H9 (cell line): ENCODE results near the gene HTRA3. TPM values are rescaled to one million over a fixed set of nuclear protein-coding genes. Genes with fewer than 3 reads are reported as not detected.

Experiments used
- DNase-seq: peaks from one replicate; pipeline ENCODE4 v3.0.0-alpha.2; 2017
- H2AFZ ChIP-seq: one replicate; pipeline ENCODE4 v1.6.1; 2013; ENCODE audit warnings: mild to moderate bottlenecking, low read length, control low read depth, moderate library complexity
- H2AK5ac ChIP-seq: 2 replicates; pipeline ENCODE4 v1.6.1; 2013; ENCODE audit warnings: low read length, control low read depth, mixed read lengths; ENCODE audit not compliant: insufficient read length
- H2BK120ac ChIP-seq: one replicate; pipeline ENCODE4 v1.6.1; 2013; ENCODE audit warnings: low read depth, mild to moderate bottlenecking, low read length, control low read depth, inconsistent platforms; ENCODE audit not compliant: poor library complexity, severe bottlenecking
- H2BK12ac ChIP-seq: 2 replicates; pipeline ENCODE4 v1.6.1; 2013; ENCODE audit warnings: low read length, control low read depth, mixed read lengths, low read depth; ENCODE audit not compliant: insufficient read length
- H2BK15ac ChIP-seq: 2 replicates; pipeline ENCODE4 v1.6.1; 2013; ENCODE audit warnings: low read depth, low read length, control low read depth
- H2BK20ac ChIP-seq: one replicate; pipeline ENCODE4 v1.6.1; 2013; ENCODE audit warnings: low read depth, mild to moderate bottlenecking, low read length, control low read depth, inconsistent platforms; ENCODE audit not compliant: poor library complexity, severe bottlenecking
- H2BK5ac ChIP-seq: 2 replicates; pipeline ENCODE4 v1.6.1; 2013; ENCODE audit warnings: low read length, control low read depth, mixed read lengths; ENCODE audit not compliant: insufficient read length
- H3K14ac ChIP-seq: 2 replicates; pipeline ENCODE4 v1.6.1; 2013; ENCODE audit warnings: low read length, control low read depth; ENCODE audit not compliant: insufficient read depth
- H3K18ac ChIP-seq: 2 replicates; pipeline ENCODE4 v1.6.1; 2013; ENCODE audit warnings: low read depth, mild to moderate bottlenecking, mixed read lengths, low read length, control low read depth; ENCODE audit not compliant: insufficient read length
- H3K23ac ChIP-seq: 2 replicates; pipeline ENCODE4 v1.6.1; 2013; ENCODE audit warnings: low read length, control low read depth, mixed read lengths, low read depth; ENCODE audit not compliant: insufficient read length
- H3K23me2 ChIP-seq: 2 replicates; pipeline ENCODE4 v1.6.1; 2013; ENCODE audit warnings: low read depth, mild to moderate bottlenecking, mixed read lengths, low read length, control low read depth; ENCODE audit not compliant: insufficient read length, poor library complexity, severe bottlenecking
- H3K27ac ChIP-seq: 2 replicates; pipeline ENCODE4 v1.5.1; 2013; ENCODE audit warnings: low read length, control low read depth, mixed read lengths, low read depth; ENCODE audit not compliant: insufficient read length
- H3K27me3 ChIP-seq: 2 replicates; pipeline ENCODE4 v1.6.1; 2013; ENCODE audit warnings: low read length, control low read depth, inconsistent platforms; ENCODE audit not compliant: insufficient read depth
- H3K4ac ChIP-seq: 2 replicates; pipeline ENCODE4 v1.6.1; 2013; ENCODE audit warnings: low read depth, mild to moderate bottlenecking, control low read depth, inconsistent platforms, low read length, moderate library complexity
- H3K4me1 ChIP-seq: 2 replicates; pipeline ENCODE4 v1.6.1; 2013; ENCODE audit warnings: low read length, control low read depth, inconsistent platforms; ENCODE audit not compliant: insufficient read depth
- H3K4me2 ChIP-seq: 2 replicates; pipeline ENCODE4 v1.6.1; 2013; ENCODE audit warnings: low read length, control low read depth, mixed read lengths; ENCODE audit not compliant: insufficient read length, insufficient read depth
- H3K56ac ChIP-seq: 2 replicates; pipeline ENCODE4 v1.6.1; 2013; ENCODE audit warnings: low read depth, mild to moderate bottlenecking, mixed read lengths, low read length, control low read depth; ENCODE audit not compliant: insufficient read length
- H3K79me1 ChIP-seq: 2 replicates; pipeline ENCODE4 v1.6.1; 2013; ENCODE audit warnings: low read depth, mild to moderate bottlenecking, moderate library complexity, low read length, control low read depth, inconsistent platforms; ENCODE audit not compliant: insufficient read depth, poor library complexity, severe bottlenecking
- H3K79me2 ChIP-seq: 2 replicates; pipeline ENCODE4 v1.6.1; 2013; ENCODE audit warnings: low read length, control low read depth, inconsistent platforms; ENCODE audit not compliant: insufficient read depth
- H3K9ac ChIP-seq: 2 replicates; pipeline ENCODE4 v1.6.1; 2013; ENCODE audit warnings: low read length, control low read depth, mixed read lengths; ENCODE audit not compliant: insufficient read length; ENCODE audit errors: extremely low read depth
- H3K9me3 ChIP-seq: one replicate; pipeline ENCODE4 v1.6.1; 2013; ENCODE audit warnings: low read depth, low read length, inconsistent platforms; ENCODE audit not compliant: control insufficient read depth
- H3T11ph ChIP-seq: one replicate; pipeline ENCODE4 v1.6.1; 2013; ENCODE audit warnings: mild to moderate bottlenecking, low read length, control low read depth, inconsistent platforms
- H4K20me1 ChIP-seq: one replicate; pipeline ENCODE4 v1.6.1; 2013; ENCODE audit not compliant: control insufficient read depth, insufficient read length, insufficient read depth
- H4K5ac ChIP-seq: 2 replicates; pipeline ENCODE4 v1.6.1; 2013; ENCODE audit warnings: low read depth, mild to moderate bottlenecking, mixed read lengths, low read length, control low read depth; ENCODE audit not compliant: insufficient read length
- H4K8ac ChIP-seq: replicated peaks from 2 replicates; pipeline ENCODE4 v1.6.1; 2013; ENCODE audit warnings: low read length, control low read depth, mixed read lengths, low read depth; ENCODE audit not compliant: insufficient read length
- H4K91ac ChIP-seq: 2 replicates; pipeline ENCODE4 v1.6.1; 2013; ENCODE audit warnings: low read depth, mild to moderate bottlenecking, moderate library complexity, mixed read lengths, low read length, control low read depth; ENCODE audit not compliant: insufficient read length
- H3K27ac Mint-ChIP-seq, 3 experiments: 2 replicates in 2 of 3; 3 replicates in 1 of 3; pipeline ENCODE4 v1.8.0; 2020 to 2021; ENCODE audit warnings: mixed read lengths in 3 of 3, mild to moderate bottlenecking in 1 of 3, moderate library complexity in 1 of 3
- H3K27me3 Mint-ChIP-seq: 2 replicates; pipeline ENCODE4 v1.8.0; 2021; ENCODE audit warnings: low read depth, mild to moderate bottlenecking, moderate library complexity, mixed read lengths
- H3K36me3 Mint-ChIP-seq, 3 experiments: 2 replicates in 2 of 3; 3 replicates in 1 of 3; pipeline ENCODE4 v1.8.0; 2020 to 2021; ENCODE audit warnings: low read depth in 3 of 3, mixed read lengths in 3 of 3; ENCODE audit not compliant: insufficient read depth in 1 of 3
- H3K4me1 Mint-ChIP-seq, 2 experiments: 2 replicates each; pipeline ENCODE4 v1.8.0; 2020; ENCODE audit warnings: mixed read lengths in 2 of 2
- H3K4me3 Mint-ChIP-seq, 2 experiments: 2 replicates in 1 of 2; 3 replicates in 1 of 2; pipeline ENCODE4 v1.8.0; 2020 to 2021; ENCODE audit warnings: mild to moderate bottlenecking in 2 of 2, mixed read lengths in 2 of 2, moderate library complexity in 1 of 2
- H3K9me3 Mint-ChIP-seq, 2 experiments: 2 replicates in 1 of 2; 3 replicates in 1 of 2; pipeline ENCODE4 v1.8.0; 2020; ENCODE audit warnings: mild to moderate bottlenecking in 2 of 2, mixed read lengths in 2 of 2, moderate library complexity in 1 of 2
- WGBS: extraction: QIAGEN DNeasy Blood & Tissue Kit; methylation state at CpG from one replicate; pipeline ENCODE4 v1.1.7; 2013; ENCODE audit warnings: missing lambda C conversion rate, low lambda C conversion rate, mixed read lengths; ENCODE audit not compliant: insufficient read length; ENCODE audit errors: extremely low coverage; 5-methylcytosine and 5-hydroxymethylcytosine counted together
- total RNA-seq: library from RNA; stranded (reverse); gene quantifications from 2 replicates; pipeline ENCODE4 v1.2.1, GENCODE V29; 2021
- TF ChIP-seq, protein P1 (sequence below): fragments of 200-600 bp; sonication (generic); conservative IDR thresholded peaks from 3 replicates; pipeline ENCODE4 v1.8.0; 2021; ENCODE audit warnings: antibody characterized with exemption, mild to moderate bottlenecking

The HTRA3 gene
- total RNA-seq, 1 experiment from 2014 or later: 3.0 TPM

- Mint-ChIP-seq H3K36me3 (no peaks in the 10 kb centered on the region), H3K9me3 (no peaks in the 10 kb centered on the region; a peak in 1 of 5 replicates), H3K27ac (no peak overlapping the region), H3K4me1 (peaks cover 0 to 11% of the 10 kb centered on the region in 2 experiments; a peak in 2 of 4 replicates), H3K27me3 (peaks cover 5% of the 10 kb centered on the region), H3K4me3 (no peak overlapping the region)
- Histone ChIP-seq H2BK120ac (no peak overlapping the region), H4K5ac (no peak overlapping the region), H3K4me2 (no peak overlapping the region), H3K9ac (no peak overlapping the region), H4K91ac (no peak overlapping the region), H3K18ac (no peak overlapping the region), H3K79me1 (no peaks in the 10 kb centered on the region), H2BK15ac (no peak overlapping the region), H4K20me1 (no peaks in the 10 kb centered on the region), H2AK5ac (no peak overlapping the region), H3K56ac (no peak overlapping the region), H2BK5ac (no peak overlapping the region), H3K79me2 (no peaks in the 10 kb centered on the region), H3K27me3 (no peaks in the 10 kb centered on the region), H2BK20ac (no peak overlapping the region), H3K23me2 (no peaks in the 10 kb centered on the region), H3K9me3 (no peaks in the 10 kb centered on the region), H3K27ac (no peak overlapping the region), H2AFZ (no peak overlapping the region), H3K4ac (no peak overlapping the region), H3K14ac (no peak overlapping the region; the same call in 1 of the 2 replicates), H3K4me1 (no peaks in the 10 kb centered on the region), H2BK12ac (no peak overlapping the region), H4K8ac (no peak overlapping the region), H3T11ph (no peak overlapping the region), H3K23ac (no peak overlapping the region)
- no CpG with 5 or more reads among the region's 11 CpGs for WGBS
- no peak for DNase-seq
- TF ChIP-seq, protein P1, sequence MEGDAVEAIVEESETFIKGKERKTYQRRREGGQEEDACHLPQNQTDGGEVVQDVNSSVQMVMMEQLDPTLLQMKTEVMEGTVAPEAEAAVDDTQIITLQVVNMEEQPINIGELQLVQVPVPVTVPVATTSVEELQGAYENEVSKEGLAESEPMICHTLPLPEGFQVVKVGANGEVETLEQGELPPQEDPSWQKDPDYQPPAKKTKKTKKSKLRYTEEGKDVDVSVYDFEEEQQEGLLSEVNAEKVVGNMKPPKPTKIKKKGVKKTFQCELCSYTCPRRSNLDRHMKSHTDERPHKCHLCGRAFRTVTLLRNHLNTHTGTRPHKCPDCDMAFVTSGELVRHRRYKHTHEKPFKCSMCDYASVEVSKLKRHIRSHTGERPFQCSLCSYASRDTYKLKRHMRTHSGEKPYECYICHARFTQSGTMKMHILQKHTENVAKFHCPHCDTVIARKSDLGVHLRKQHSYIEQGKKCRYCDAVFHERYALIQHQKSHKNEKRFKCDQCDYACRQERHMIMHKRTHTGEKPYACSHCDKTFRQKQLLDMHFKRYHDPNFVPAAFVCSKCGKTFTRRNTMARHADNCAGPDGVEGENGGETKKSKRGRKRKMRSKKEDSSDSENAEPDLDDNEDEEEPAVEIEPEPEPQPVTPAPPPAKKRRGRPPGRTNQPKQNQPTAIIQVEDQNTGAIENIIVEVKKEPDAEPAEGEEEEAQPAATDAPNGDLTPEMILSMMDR: no peak
Observed at GRCh38 chr4:8259743-8260430, 9.7 kb upstream of the HTRA3 start.
